ENCODE measurements around the gene GPR183.

GPR183 gene

GRCh38 chr13:99271249-99271648, 36.0 kb downstream of the GPR183 start:
- DNase-seq (ENCODE audit: low read depth in 2 of 2): no peak

DNA sequence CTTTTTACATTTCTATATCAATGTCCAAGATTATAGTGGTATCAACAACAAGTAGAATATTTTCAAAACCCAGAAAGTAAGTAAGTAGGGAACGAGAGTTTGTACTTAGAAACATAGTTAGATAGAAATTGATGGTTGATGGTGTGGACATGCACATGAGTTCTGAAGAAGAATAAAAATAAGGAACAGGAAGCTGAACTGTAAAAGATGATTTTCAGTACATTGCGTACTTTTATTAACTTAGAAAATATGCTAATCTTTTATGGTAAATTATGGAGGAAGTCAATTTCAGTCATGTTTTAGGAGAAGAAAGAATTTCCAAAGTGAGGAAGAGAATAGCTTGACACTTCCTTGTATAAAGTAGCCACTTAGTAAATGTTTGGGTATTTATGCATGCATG, 36.7 kb downstream of the GPR183 start:
- no peak for DNase-seq (ENCODE audit: low read depth in 2 of 2)

GRCh38 chr13:99269627-99270241, 37.5 kb downstream of the GPR183 start:
- DNase-seq (ENCODE audit: low read depth in 2 of 2): no peak

GRCh38 chr13:99268822-99269221, 38.4 kb downstream of the GPR183 start:
- DNase-seq (ENCODE audit: low read depth in 2 of 2): no peak

DNA sequence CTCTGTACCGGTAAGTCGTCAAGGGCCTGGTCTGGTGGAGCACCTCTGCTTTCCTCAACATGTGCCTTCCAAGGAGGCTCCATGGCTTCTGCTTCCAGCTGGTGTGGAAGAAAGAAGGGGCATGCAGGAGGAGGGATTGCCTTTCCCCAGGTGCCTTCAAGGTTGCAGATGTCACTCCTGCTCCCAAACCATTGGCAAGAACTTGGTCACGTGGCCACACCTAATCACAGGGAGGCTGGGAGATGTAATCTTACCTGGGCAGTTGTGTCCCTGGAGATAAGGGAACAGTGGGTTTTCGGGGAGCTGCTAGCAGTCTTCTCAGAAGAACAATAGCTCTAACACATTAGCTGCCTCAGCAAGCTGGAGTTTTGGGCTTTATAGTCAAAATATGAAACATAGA, 39.3 kb downstream of the GPR183 start:
- DNase-seq (ENCODE audit: low read depth in 2 of 2): no peak

GRCh38 chr13:99266827-99267226, 40.4 kb downstream of the GPR183 start:
- DNase-seq (ENCODE audit: low read depth in 2 of 2): no peak

GRCh38 chr13:99265821-99266426, 41.3 kb downstream of the GPR183 start:
- DNase-seq (ENCODE audit: low read depth in 2 of 2): no peak

DNA sequence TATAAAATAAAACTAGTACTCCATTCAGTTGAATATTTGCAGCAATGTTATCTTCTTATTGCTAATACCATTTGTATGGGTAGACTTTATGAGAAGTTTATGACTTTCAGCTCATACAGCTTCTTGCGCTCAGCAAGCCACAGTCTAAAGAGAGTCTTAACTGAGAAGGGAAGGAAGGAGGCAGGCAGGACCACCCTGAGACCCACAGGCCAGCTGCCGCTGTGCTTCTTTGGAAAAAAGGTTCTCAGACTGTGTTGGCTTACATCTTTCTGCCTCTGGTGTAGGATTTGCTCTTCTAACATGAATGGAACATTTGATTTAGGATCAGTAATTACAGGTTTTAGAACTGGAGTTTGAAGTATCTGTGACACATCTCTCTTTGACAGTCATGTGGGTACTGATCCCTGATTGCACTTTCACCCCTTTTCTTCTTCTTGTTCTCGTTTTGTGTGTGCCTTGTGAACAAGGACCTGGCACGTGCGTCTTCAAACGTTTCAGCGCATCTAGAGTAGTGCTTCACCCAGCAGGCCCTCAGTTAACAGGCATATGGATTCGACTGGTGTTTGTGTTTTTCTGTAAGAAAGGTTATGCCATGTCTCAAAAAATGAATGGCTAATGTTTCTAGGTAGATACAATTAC, 41.9 kb downstream of the GPR183 start:
- no peak for DNase-seq (ENCODE audit: low read depth in 2 of 2)

DNA sequence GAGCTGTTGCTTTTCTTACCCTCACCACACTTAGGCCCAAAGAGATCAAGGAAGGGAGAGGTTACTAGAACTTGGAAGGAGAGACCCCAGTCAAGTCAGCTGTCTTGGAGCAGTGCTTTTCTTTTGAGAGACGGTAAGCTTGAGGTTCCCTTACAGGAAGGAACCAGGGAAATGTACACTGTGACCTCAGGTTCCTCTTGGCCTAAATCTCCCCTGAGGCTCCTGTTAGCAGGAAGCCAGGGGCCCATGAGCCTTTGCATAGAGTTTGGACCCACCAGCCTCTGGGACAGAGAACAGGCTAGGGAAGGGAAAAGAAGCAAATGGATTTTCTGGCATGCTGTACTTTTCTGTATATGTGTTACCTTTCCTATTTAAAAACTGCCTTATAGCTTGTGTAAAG, 43.1 kb downstream of the GPR183 start:
- no peak for DNase-seq (ENCODE audit: low read depth in 2 of 2)

DNA sequence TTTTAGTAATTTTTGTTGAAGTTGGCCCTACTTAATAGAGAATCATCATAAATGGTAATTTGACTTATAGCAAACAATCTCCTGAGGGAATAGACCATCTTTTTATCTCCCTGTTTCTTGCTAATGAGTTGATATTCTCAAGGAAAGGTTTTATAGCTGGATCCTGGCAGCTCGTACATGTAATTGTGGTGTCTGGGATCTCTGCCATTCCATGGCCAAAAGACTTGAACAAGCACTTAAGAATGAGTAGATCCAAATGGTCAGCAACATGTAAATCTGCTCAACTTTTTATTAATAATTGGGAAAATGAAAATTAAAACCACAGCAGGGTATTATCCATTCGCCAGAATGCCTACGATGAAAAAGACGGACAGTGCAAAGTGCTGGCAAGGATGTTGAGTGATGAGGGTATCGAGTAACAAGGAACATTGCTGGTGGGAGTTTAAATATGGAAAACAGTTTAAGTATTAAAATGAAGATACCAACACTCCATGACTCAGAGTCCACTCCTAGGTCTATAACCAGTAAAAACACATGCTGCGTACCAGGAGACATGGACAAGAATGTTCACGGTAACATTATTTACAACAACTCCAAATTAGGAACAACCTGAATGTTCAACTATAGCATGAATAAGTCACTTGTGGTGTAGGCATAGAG, 43.9 kb downstream of the GPR183 start:
- DNase-seq (ENCODE audit: low read depth in 2 of 2): no peak

- no peak for DNase-seq (ENCODE audit: low read depth in 2 of 2)
Observed at GRCh38 chr13:99261059-99261458, 46.1 kb downstream of the GPR183 start.

GRCh38 chr13:99260216-99260615, 47.0 kb downstream of the GPR183 start:
- no peak for DNase-seq (ENCODE audit: low read depth in 2 of 2)

GRCh38 chr13:99258946-99259345, 48.3 kb downstream of the GPR183 start:
- DNase-seq (ENCODE audit: low read depth in 2 of 2): no peak

GRCh38 chr13:99258210-99258860, 48.9 kb downstream of the GPR183 start, which contains the start of gene GPR18:
TSS of gene GPR18 (minus strand) at chr13:99258379. CDS start at chr13:99255872, 2,507 bp downstream.
- DNase-seq (ENCODE audit: low read depth in 2 of 2): no peak

DNA sequence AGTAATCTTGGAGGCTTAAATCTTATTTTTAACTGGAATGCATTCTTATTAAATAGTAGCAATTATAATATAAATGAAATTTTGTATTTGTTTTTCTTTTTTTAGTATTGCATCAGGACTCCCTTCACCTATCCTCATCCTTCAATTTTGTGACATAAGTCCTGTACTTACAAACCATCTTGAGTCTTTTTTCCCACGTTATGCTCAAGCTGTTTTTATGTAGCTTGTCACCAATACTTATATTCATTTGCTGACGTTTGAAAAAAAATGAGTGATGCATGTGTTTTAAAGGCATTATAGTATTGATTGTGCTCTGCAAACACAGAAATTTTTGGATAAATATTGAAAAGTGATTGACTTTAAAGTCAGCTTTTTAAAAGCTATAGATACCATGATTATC, 49.9 kb downstream of the GPR183 start:
- no peak for DNase-seq (ENCODE audit: low read depth in 2 of 2)

- DNase-seq (ENCODE audit: low read depth in 2 of 2): no peak
Observed at GRCh38 chr13:99256709-99257108, 50.5 kb downstream of the GPR183 start.

- no peak for DNase-seq (ENCODE audit: low read depth in 2 of 2)
Observed at GRCh38 chr13:99256283-99256682, 50.9 kb downstream of the GPR183 start.

DNA sequence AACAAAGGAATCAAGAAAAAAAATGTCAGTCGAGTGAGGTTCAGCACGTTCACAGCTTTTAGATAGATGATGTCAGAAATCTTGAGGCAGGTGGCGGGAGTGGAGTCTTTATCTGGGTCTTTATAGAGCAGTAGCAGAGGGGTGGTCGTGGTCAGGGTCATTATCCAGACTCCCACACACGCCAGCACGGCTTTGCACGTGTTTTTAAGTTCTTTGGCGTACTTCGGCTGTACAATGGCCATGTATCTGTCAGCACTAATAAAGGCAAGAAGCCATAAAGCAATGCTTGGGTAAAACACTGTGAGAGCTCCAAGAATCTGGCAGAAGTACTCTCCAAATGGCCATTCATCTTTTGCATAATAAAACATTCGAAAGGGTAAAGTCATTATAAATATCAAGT, 51.9 kb downstream of the GPR183 start:
- no peak for DNase-seq (ENCODE audit: low read depth in 2 of 2)

GRCh38 chr13:99254830-99255229, 52.4 kb downstream of the GPR183 start:
- no peak for DNase-seq (ENCODE audit: low read depth in 2 of 2)

- no peak for DNase-seq (ENCODE audit: low read depth in 2 of 2)
Observed at GRCh38 chr13:99251921-99252320, 55.3 kb downstream of the GPR183 start.

DNA sequence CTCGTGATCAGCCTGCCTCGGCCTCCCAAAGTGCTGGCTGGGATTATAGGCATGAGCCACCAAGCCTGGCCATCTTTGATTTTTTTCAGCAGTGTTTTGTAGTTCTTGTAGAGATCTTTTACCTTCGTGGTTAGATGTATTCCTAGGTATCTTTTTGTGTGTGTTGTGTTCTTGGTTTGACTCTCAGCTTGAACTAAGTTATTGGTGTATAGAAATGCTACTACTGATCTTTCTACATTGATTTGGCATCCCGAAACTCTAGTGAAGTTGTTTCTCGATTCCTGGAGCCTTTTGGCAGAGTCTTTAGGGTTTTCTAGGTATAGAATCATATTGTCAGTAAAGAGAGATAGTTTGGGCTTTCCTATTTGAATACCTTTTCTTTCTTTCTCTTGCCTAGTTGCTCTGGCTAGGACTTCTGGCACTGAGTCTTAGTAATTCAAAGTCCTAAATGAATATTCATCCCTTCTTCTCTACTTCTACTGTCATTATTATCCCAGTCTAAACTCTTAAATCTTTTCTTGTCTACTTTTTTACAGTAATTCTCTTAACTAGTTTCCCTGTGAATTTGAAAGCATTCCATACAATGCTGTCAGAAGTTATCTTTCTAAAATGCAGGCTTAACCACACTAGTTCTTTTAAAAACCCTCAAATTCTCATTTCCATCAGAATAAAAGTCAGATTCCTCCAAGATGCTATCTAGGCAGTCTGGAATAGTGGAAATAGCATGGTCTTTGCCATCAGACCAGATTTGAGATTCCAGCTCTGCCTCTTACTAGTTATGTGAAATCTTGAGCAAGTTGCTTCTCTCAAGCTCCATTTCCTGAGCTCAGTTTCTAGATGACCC, 56.0 kb downstream of the GPR183 start:
- no peak for DNase-seq (ENCODE audit: low read depth in 2 of 2)

All from stimulated activated CD8-positive, alpha-beta memory T cell treated with anti-CD3 and anti-CD28 coated beads, Interleukin-7, amount 100 ng/mL, for 1 hour (primary cell).